SK-N-SH (cell line): ENCODE measurements around the gene ADAMTS5.

Experiments
- EP300 ChIP-seq, 2 experiments: IDR thresholded peaks; 2 replicates each; pipeline versions ENCODE4 v1.4.0 to v1.6.1; 2012; ENCODE audit warnings: borderline replicate concordance in 1 of 2, low read depth in 1 of 2, low read length in 1 of 2
- GABPA ChIP-seq: IDR thresholded peaks from 2 replicates; pipeline ENCODE4 v1.4.0; 2012; ENCODE audit warnings: low read depth, mild to moderate bottlenecking
- MXI1 ChIP-seq: IDR thresholded peaks from 2 replicates; pipeline ENCODE4 v1.6.1; 2012; ENCODE audit warnings: mild to moderate bottlenecking, low read depth, low read length, improper control_type of control experiment
- RAD21 ChIP-seq: IDR thresholded peaks from 2 replicates; pipeline ENCODE4 v1.6.1; 2012; ENCODE audit warnings: mild to moderate bottlenecking, low read length
- RCOR1 ChIP-seq: fragments of 150-350 bp; IDR thresholded peaks from 2 replicates; pipeline ENCODE4 v1.6.1; 2017; ENCODE audit warnings: antibody characterized with exemption, low read length
- REST ChIP-seq: IDR thresholded peaks from 2 replicates; pipeline ENCODE4 v1.6.1; 2012; ENCODE audit warnings: mild to moderate bottlenecking, low read depth, low read length, moderate library complexity
- SIN3A ChIP-seq: IDR thresholded peaks from 2 replicates; pipeline ENCODE4 v1.6.1; 2012; ENCODE audit warnings: low read depth, mild to moderate bottlenecking, low read length, moderate library complexity, borderline replicate concordance
- TAF1 ChIP-seq: IDR thresholded peaks from 2 replicates; pipeline ENCODE4 v1.6.1; 2012; ENCODE audit warnings: low read depth, mild to moderate bottlenecking, low read length, moderate library complexity, borderline replicate concordance
- TF ChIP-seq, protein P1 (sequence below): fragments of 200-600 bp; sonication (generic); IDR thresholded peaks from 2 replicates; pipeline ENCODE4 v1.6.1; 2017; ENCODE audit warnings: antibody characterized with exemption, mild to moderate bottlenecking, moderate library complexity

DNA sequence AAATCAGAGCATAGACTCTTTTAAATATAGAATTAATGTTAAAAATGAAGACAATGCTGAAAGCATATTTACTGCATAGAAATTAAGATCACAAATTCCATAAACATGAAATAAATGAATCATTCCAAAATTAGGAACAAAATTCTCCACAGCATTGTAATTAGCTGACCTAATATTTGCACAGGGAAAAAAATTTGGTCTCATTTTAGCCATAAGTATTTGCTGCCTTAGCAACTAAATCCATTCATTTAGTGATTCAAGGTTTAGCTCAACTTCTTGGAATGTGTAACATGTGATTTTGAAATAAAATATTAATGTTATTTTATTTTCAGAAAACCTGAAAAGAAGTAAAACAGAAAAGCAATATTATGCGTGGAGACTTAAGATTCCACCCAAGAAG is 25.5 kb downstream of the ADAMTS5 start:
- TF ChIP-seq, protein P1, sequence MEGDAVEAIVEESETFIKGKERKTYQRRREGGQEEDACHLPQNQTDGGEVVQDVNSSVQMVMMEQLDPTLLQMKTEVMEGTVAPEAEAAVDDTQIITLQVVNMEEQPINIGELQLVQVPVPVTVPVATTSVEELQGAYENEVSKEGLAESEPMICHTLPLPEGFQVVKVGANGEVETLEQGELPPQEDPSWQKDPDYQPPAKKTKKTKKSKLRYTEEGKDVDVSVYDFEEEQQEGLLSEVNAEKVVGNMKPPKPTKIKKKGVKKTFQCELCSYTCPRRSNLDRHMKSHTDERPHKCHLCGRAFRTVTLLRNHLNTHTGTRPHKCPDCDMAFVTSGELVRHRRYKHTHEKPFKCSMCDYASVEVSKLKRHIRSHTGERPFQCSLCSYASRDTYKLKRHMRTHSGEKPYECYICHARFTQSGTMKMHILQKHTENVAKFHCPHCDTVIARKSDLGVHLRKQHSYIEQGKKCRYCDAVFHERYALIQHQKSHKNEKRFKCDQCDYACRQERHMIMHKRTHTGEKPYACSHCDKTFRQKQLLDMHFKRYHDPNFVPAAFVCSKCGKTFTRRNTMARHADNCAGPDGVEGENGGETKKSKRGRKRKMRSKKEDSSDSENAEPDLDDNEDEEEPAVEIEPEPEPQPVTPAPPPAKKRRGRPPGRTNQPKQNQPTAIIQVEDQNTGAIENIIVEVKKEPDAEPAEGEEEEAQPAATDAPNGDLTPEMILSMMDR = no peak
- TF ChIP-seq SIN3A = no peak
- TF ChIP-seq GABPA = no peak
- no peak for TF ChIP-seq RAD21
- TF ChIP-seq EP300 (IDR thresholded peaks at IDR 0.05; ENCODE audit: borderline replicate concordance in 1 of 2, low read depth in 1 of 2, low read length in 1 of 2) = no peak
- TF ChIP-seq MXI1 = no peak
- no peak for TF ChIP-seq TAF1
- no peak for TF ChIP-seq REST
- TF ChIP-seq RCOR1 = no peak
